Memory B cell (primary cell): ENCODE results near the gene TM9SF2.

ENCODE experiments used
- ATAC-seq: fragments of 150-1000 bp; cut with Tn5 transposase; 2 replicates; pipeline ENCODE4 v1.10.0; 2021; ENCODE audit warnings: low read depth, mild to moderate bottlenecking, moderate library complexity
- DNase-seq, 2 donors: peaks; one replicate each; pipeline ENCODE4 v3.0.0; 2022; ENCODE audit warnings: low spot score in 2 of 2
- H3K27ac Mint-ChIP-seq: one replicate; pipeline ENCODE4 v1.8.0; 2022; ENCODE audit warnings: mild to moderate bottlenecking, moderate library complexity, mixed read lengths
- H3K27me3 Mint-ChIP-seq: one replicate; pipeline ENCODE4 v1.8.0; 2022; ENCODE audit warnings: mixed read lengths
- H3K36me3 Mint-ChIP-seq: one replicate; pipeline ENCODE4 v1.8.0; 2022; ENCODE audit warnings: mild to moderate bottlenecking, mixed read lengths
- H3K4me1 Mint-ChIP-seq: one replicate; pipeline ENCODE4 v1.8.0; 2022; ENCODE audit warnings: mixed read lengths
- H3K4me3 Mint-ChIP-seq: one replicate; pipeline ENCODE4 v1.8.0; 2022; ENCODE audit warnings: mild to moderate bottlenecking, moderate library complexity, mixed read lengths
- H3K9me3 Mint-ChIP-seq: one replicate; pipeline ENCODE4 v1.8.0; 2022; ENCODE audit warnings: mixed read lengths

The TM9SF2 gene

DNA sequence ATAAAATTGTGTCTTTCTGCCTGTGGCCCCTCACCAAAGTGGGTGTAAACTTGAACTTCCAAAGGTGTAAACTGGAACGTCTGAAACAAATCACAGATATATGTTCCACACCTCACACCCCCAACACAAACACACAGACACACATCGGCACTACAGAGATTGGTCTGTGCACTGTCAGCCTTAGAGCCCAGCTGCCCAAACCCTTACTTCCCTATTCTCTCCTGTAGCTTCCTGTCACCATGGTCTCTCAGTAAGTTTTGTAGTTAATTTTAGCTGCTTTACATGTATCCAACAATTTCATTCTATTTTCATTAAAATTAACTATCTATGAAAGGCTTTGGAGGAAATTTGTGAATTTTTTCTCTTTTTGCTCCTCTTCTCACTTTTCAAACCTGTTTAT lies 5.4 kb downstream of the TM9SF2 start:
- Mint-ChIP-seq H3K4me3 (peak overlapping the region; percentile 84), H3K27me3 (no peaks in the 10 kb centered on the region), H3K4me1 (peaks cover 54% of the 10 kb centered on the region), H3K36me3 (peaks cover 15% of the 10 kb centered on the region), H3K27ac (peak overlapping the region; percentile 89), H3K9me3 (no peaks in the 10 kb centered on the region)
- no peak for DNase-seq
- peak; percentile 93 for ATAC-seq

DNA sequence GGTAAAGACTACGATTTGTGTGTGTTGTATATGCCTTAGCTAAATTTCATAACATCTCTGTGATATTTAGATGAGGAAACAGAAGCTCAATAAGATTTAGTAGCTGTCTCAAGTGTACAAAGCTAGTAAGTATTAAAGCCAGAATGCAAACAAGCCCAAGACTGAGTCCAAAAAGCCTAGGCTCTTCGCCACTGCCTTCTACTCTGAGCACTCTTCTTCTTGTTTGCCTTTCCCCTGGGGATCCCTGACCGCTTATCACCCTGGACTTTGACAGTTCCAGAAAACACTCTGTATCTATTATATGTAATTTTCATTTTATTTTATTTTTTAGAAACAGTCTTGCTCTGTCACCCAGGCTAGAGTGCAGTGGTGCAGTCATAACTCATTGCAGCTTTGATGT lies 5.8 kb downstream of the TM9SF2 start:
- H3K36me3 Mint-ChIP-seq: peaks cover 15% of the 10 kb centered on the region
- peak overlapping the region; percentile 84 for H3K4me3 Mint-ChIP-seq
- H3K4me1 Mint-ChIP-seq: peaks cover 57% of the 10 kb centered on the region
- ATAC-seq (peak; percentile 10), DNase-seq (no peak)
- H3K27me3 Mint-ChIP-seq: no peaks in the 10 kb centered on the region
- H3K9me3 Mint-ChIP-seq: no peaks in the 10 kb centered on the region
- peak overlapping the region; percentile 89 for H3K27ac Mint-ChIP-seq

DNA sequence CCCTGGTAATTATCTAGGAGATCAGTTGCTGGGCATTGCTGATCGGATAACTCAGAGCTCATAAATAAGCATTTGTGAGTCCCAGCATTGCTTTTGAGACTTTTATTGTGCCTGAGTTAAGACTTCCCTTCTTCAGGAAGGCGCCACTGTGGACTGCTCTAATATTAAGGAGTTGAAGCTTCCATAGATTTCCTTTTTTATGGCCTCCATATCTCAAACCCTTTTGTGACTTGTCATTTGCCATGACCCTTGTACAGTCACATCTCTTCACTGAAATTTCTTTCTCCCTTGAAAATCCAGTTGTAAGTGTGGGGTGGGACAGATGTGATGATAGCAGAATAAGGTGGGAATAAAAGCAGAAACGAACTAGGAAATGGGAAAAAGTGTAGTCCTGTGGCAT lies 6.3 kb downstream of the TM9SF2 start:
- H3K9me3 Mint-ChIP-seq: no peaks in the 10 kb centered on the region
- peak overlapping the region; percentile 63 for H3K4me3 Mint-ChIP-seq
- DNase-seq: no peak
- H3K27ac Mint-ChIP-seq: peak overlapping the region; percentile 82
- peaks cover 18% of the 10 kb centered on the region for H3K36me3 Mint-ChIP-seq
- no peak for ATAC-seq
- H3K4me1 Mint-ChIP-seq: peaks cover 58% of the 10 kb centered on the region
- H3K27me3 Mint-ChIP-seq: no peaks in the 10 kb centered on the region

DNA sequence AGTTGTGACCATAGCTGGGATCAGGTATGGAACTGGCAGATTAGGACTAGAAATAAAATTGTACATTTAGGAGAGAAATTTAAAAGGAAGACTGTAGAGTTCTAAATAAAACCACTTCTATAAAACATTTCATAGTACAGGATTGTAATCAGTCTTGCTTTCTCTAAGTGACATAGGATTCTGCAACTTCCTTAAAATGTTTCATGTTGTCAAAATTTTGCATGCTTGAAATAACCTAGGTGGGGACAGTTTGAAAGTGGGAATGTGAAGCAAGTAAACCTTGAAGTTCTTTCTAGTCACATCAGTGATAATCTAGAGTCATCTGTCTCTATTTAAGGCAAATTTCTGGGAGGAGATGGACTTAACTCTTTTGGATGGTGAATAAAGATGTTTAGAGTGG lies 6.7 kb downstream of the TM9SF2 start:
- no peaks in the 10 kb centered on the region for H3K27me3 Mint-ChIP-seq
- H3K4me3 Mint-ChIP-seq: peak overlapping the region; percentile 63
- H3K27ac Mint-ChIP-seq: peak overlapping the region; percentile 82

DNA sequence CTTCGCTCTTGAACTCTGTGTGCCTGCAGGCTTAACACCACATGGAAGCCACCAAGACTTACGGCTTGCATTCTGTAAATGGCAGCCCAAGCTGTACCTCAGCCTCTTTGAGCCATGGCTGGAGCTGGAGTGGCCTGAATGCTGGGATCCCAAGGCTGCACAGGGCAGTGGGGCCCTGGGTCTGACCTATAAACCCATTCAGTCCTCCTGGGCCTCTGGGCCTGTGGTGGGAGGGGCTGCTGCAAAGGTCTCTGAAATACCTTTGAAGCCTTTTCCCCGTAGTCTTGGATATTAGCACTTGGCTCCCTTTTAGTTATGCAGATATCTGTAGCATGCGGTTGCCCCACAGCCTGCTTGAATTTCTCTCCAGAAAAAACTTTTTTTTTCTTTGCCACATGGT lies 8.2 kb downstream of the TM9SF2 start:
- Mint-ChIP-seq H3K9me3 (no peaks in the 10 kb centered on the region), H3K36me3 (peaks cover 20% of the 10 kb centered on the region), H3K4me3 (no peak overlapping the region), H3K27ac (no peak overlapping the region), H3K27me3 (no peaks in the 10 kb centered on the region), H3K4me1 (peaks cover 62% of the 10 kb centered on the region)
- no peak for DNase-seq
- ATAC-seq: no peak

More for the DNA sequence above, 6.7 kb downstream of the TM9SF2 start:
- peak; percentile 21 for ATAC-seq
- Mint-ChIP-seq H3K4me1 (peaks cover 62% of the 10 kb centered on the region), H3K36me3 (peaks cover 20% of the 10 kb centered on the region), H3K9me3 (no peaks in the 10 kb centered on the region)
- DNase-seq: no peak

DNA sequence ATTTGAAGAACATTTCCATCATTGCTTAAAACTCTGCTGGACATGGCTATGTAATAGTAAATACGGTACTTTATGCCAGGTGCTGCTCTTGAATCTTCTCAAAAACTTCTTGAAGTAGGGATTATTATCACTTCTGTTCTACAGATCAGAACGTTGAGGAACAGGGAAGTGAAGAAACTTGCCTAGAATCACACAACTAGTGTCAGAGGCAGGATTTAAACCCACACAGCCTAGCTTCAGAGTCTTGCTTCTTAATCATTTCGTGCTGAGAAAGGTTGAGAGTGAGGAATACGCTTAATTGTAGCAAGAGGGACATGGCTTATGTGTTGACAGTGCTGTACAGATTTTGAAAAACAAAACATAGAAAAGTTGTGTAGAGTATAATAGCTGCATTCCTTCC lies 13.5 kb downstream of the TM9SF2 start:
- Mint-ChIP-seq H3K4me3 (no peak overlapping the region), H3K36me3 (peaks cover 21% of the 10 kb centered on the region), H3K4me1 (peaks cover 49% of the 10 kb centered on the region), H3K9me3 (no peaks in the 10 kb centered on the region), H3K27me3 (no peaks in the 10 kb centered on the region), H3K27ac (peak overlapping the region; percentile 63)
- no peak for ATAC-seq
- no peak for DNase-seq

DNA sequence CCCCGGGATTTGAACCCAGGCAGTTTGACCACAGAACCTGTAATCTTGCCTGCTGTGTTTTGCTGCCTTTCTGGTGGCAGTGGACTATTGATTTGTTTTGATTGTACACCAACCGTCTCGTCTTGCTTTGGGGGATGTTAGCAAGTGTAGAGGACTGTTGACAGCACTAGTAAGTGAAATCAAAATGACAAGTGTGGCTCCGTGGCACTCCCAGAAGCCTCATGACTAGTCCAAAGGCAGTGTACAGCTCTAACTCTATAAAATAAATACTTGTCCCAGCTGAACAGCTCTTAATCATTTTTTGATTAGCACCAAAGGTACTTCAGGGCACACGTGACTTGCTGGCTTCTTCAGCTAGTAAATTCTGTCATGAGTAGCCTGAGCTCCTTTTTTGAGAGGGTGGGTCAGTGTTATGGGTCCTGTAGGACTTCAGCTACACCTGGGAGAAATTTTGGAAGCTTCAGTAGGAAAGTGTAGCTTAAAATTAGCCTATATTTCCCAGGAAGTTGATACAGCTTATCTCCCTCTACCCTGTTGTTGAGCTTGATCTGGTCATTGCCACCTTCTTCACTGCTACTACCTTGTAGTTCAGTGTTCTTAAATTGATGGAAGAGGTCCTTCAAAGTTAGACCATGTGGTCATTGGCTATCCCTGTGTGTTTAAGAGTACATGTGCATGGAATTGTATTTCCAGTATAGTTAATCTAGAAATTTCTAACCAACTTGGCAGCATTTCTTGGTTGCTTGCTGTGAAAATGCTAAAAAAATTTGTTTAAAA lies 15.1 kb downstream of the TM9SF2 start:
- no peaks in the 10 kb centered on the region for H3K9me3 Mint-ChIP-seq
- no peaks in the 10 kb centered on the region for H3K27me3 Mint-ChIP-seq
- H3K4me3 Mint-ChIP-seq: no peak overlapping the region
- H3K4me1 Mint-ChIP-seq: peaks cover 38% of the 10 kb centered on the region
- no peak for ATAC-seq
- peak overlapping the region; percentile 47 for H3K27ac Mint-ChIP-seq
- no peak for DNase-seq
- H3K36me3 Mint-ChIP-seq: peaks cover 10% of the 10 kb centered on the region

DNA sequence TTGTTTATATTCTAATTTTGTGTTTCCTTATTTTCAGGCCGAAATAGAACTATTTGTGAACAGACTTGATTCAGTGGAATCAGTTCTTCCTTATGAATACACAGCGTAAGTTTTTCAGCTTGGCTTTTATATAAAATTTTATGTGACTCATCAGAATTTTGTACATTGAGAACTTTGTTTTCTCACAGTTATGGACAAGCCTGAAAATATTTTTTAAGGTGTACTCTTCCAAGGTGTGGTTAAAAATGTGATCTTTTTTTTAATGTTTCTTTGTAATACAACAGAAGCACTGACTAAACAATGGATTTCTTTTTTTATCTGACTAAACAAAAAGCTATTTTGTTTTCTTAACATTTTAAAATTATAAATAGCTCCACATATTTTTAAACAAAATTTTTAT lies 16.3 kb downstream of the TM9SF2 start:
- no peak for ATAC-seq
- no peaks in the 10 kb centered on the region for H3K9me3 Mint-ChIP-seq
- no peaks in the 10 kb centered on the region for H3K27me3 Mint-ChIP-seq
- no peak overlapping the region for H3K4me3 Mint-ChIP-seq
- H3K27ac Mint-ChIP-seq: no peak overlapping the region
- DNase-seq: no peak
- H3K4me1 Mint-ChIP-seq: peaks cover 28% of the 10 kb centered on the region
- H3K36me3 Mint-ChIP-seq: peaks cover 13% of the 10 kb centered on the region

DNA sequence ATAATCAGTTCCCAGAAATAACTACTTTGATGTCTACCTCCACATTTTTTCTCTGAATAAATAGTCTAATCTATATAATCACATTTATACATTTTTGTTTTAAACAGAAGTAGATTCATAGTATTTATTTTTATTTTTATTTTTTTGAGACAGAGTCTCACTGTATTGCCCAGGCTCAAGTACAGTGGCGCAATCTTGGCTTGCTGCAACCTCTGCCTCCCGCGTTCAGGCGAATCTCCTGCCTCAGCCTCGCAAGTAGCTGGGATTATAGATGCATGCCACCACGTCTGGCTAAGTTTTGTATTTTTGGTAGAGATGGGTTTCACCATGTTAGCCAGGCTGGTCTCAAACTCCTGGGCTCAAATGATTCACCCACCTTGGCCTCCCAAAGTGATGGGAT lies 16.7 kb downstream of the TM9SF2 start:
- DNase-seq (no peak), ATAC-seq (no peak)
- H3K27me3 Mint-ChIP-seq: no peaks in the 10 kb centered on the region
- H3K4me1 Mint-ChIP-seq: peaks cover 24% of the 10 kb centered on the region
- no peak overlapping the region for H3K4me3 Mint-ChIP-seq
- H3K36me3 Mint-ChIP-seq: peaks cover 11% of the 10 kb centered on the region
- H3K27ac Mint-ChIP-seq: no peak overlapping the region
- H3K9me3 Mint-ChIP-seq: no peaks in the 10 kb centered on the region

DNA sequence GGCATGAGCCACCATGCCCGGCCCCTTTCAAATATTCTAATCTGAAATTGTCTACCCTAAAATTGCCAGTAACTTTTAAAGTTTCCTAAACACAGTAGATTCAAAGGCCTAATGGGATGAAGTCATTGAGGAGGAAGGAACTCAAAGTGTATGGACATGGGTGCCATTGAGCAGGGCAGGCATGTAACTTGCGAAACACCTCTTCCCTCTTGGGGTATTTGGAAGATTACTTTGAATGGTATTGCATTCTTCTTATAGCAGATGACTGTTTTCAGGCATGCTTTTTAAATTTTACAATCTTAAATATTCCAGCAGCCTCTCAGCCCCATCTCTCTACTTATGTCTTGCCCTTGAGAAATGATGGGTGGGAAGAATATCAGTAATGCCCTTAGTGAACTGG lies 21.0 kb downstream of the TM9SF2 start:
- peaks cover 26% of the 10 kb centered on the region for H3K4me1 Mint-ChIP-seq
- ATAC-seq (no peak), DNase-seq (no peak)
- H3K36me3 Mint-ChIP-seq: peaks cover 41% of the 10 kb centered on the region
- no peaks in the 10 kb centered on the region for H3K9me3 Mint-ChIP-seq
- no peaks in the 10 kb centered on the region for H3K27me3 Mint-ChIP-seq
- H3K27ac Mint-ChIP-seq: no peak overlapping the region
- H3K4me3 Mint-ChIP-seq: no peak overlapping the region

DNA sequence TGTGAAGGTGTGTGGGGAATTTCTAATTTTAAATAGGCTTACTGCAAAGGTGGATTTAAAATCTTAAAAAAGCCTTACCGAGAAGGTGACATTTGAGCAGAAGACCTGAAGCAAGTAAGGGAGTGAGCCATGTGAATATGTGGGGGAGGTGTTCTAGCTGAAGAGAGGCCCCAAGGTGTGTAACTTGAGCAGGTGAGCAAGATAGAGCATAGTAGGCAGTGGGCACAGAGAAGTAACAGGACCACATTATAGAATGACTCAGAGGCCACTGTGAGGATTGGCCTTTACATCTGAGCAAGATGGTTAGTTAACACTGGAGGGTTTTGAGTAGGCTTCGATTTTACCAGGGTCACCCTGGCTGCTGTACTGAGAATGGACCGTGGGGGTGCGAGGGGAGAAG lies 22.6 kb downstream of the TM9SF2 start:
- peaks cover 26% of the 10 kb centered on the region for H3K4me1 Mint-ChIP-seq
- DNase-seq: no peak
- no peaks in the 10 kb centered on the region for H3K27me3 Mint-ChIP-seq
- no peak for ATAC-seq
- H3K36me3 Mint-ChIP-seq: peaks cover 38% of the 10 kb centered on the region
- H3K4me3 Mint-ChIP-seq: no peak overlapping the region
- H3K27ac Mint-ChIP-seq: peak overlapping the region; percentile 74
- no peaks in the 10 kb centered on the region for H3K9me3 Mint-ChIP-seq

DNA sequence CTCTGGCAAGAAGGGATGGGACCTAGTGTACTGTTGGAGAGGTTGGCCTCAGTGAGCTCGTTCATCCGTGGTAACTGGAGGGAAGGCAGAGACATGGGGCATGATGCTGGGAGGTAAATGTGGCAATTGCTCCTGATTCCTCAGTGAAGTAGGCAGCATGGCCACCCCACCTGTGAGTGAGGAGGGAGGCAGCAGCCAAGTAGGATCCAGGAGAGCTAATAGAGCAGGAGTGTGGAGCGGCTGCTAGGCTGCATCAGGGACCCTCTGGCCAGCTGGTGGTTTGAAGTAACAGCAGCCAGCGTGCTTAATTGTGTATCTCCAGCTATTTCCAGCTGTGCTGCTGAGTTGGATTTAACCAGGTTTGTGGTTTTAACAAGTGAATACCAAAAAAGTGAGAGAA lies 24.7 kb downstream of the TM9SF2 start:
- peaks cover 26% of the 10 kb centered on the region for H3K4me1 Mint-ChIP-seq
- peaks cover 38% of the 10 kb centered on the region for H3K36me3 Mint-ChIP-seq
- no peak for DNase-seq
- H3K27ac Mint-ChIP-seq: peak overlapping the region; percentile 75
- ATAC-seq: no peak
- H3K27me3 Mint-ChIP-seq: no peaks in the 10 kb centered on the region
- H3K4me3 Mint-ChIP-seq: no peak overlapping the region
- H3K9me3 Mint-ChIP-seq: no peaks in the 10 kb centered on the region

DNA sequence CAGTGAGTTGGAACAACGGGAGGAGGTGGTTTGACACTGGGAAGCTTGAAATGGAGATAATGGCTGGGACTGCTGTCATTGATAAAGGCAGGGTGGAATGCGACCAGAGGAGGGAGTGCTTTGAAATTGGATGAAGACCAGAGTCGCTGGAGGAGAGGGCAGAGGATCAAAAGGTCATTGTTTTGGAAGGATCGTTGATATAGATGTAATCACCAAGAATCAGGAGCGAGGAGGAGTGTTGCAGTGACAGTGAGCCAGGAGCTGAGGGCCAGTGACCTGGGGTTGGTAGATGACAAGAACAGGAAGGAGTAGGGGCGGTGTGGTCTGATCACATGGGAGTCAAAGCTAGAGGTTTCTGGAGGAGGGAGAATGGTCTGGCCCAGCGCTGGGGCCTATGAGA lies 25.3 kb downstream of the TM9SF2 start:
- no peak for ATAC-seq
- Mint-ChIP-seq H3K36me3 (peaks cover 34% of the 10 kb centered on the region), H3K9me3 (no peaks in the 10 kb centered on the region), H3K27ac (peak overlapping the region; percentile 75), H3K4me1 (peaks cover 24% of the 10 kb centered on the region), H3K27me3 (no peaks in the 10 kb centered on the region), H3K4me3 (no peak overlapping the region)
- no peak for DNase-seq

DNA sequence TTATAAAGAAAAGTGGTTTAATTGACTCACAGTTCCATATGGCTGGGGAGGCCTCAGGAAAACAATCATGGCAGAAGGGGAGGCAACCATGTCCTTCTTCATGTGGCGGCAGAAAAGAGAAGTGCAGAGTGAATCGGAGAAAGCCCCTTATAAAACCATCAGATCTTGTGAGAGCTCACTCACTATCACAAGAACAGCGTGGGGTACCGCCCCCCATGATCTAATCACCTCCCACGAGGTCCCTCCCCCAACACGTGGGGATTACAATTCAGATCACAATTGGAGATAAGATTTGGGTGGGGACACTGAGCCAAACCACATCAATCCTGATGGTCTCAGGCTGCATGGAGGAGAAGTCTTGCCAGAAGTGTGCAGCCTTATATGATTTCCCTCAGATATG lies 26.0 kb downstream of the TM9SF2 start:
- Mint-ChIP-seq H3K27me3 (no peaks in the 10 kb centered on the region), H3K4me3 (no peak overlapping the region), H3K9me3 (no peaks in the 10 kb centered on the region), H3K27ac (peak overlapping the region; percentile 75), H3K36me3 (peaks cover 31% of the 10 kb centered on the region), H3K4me1 (peaks cover 24% of the 10 kb centered on the region)
- no peak for ATAC-seq
- no peak for DNase-seq

DNA sequence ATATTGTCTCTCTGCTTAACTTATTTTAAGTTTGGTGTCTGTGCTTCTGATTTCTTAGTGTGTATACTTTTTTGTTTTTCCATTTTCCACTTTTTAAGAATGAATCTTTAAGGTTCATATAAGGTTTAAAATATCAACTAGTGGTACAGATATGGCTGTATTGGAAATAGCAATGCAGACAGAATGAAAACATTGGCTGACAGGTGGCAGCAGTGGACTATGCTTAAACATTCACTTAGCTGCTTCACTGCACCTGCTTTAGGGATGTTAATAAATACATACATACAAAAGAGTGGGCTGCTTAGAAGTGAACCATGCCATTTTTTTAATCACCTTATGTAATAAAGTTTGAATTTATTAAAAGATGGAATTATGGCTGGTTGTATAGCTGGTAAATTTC lies 27.3 kb downstream of the TM9SF2 start:
- Mint-ChIP-seq H3K9me3 (no peaks in the 10 kb centered on the region), H3K27ac (no peak overlapping the region), H3K4me1 (peaks cover 24% of the 10 kb centered on the region), H3K4me3 (no peak overlapping the region), H3K36me3 (peaks cover 32% of the 10 kb centered on the region), H3K27me3 (no peaks in the 10 kb centered on the region)
- ATAC-seq: peak; percentile 82
- peak in 1 of 2 donors; percentile 45 for DNase-seq
